ENCODE results near the gene MAPK8IP1. TPM values are rescaled to one million over a fixed set of nuclear protein-coding genes. Genes with fewer than 3 reads are reported as not detected.

The MAPK8IP1 gene
- total and polyA plus RNA-seq, 2 donors (not counting 1 experiment from before 2014, with no cell fraction given), result 2.1 to 4.0 TPM

DNA sequence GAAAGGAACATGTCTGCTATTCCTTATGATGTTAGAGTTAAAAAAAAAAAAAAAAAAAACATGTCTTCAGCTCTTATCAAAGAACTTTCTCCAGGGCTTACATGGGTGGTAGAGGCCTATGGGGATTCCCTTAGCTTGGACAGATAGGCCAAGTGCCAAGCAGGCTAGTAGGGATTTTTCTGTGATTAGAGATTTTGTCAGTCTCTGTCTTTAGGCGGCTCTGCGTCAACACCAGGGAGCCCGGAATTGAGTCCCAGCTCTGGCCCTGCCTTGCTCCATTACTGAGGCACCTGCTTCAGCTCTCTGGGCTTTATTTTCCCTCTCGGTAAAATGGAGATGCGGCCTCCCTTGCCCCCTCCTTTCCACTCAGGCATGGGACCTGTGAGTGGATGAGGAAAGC, 25.1 kb upstream of the MAPK8IP1 start:
- CTCF ChIA-PET, result interaction anchor here (0.7 to 1.4 kb wide), 5 partner anchors 11 to 135 kb away, joined by 3 to 6 read pairs (median 4); partner anchors contain the start of gene CRY2
- H3K27ac Mint-ChIP-seq, result no peak overlapping the region
- H3K4me3 Mint-ChIP-seq, result no peak overlapping the region
- WGBS (ENCODE audit: insufficient coverage), result 100% methylated on average over 3 of the region's 5 CpGs
- H3K79me2 ChIP-seq (ENCODE audit: control insufficient read depth, insufficient read depth, low read length), result peaks cover 28% of the 10 kb centered on the region
- no peaks in the 10 kb centered on the region for H3K27me3 ChIP-seq (replicated peaks in 1 of 4; ENCODE audit: control extremely low read depth in 1 of 4, control insufficient read depth in 3 of 4, insufficient read depth in 4 of 4, low read length in 3 of 4)
- no peak for DNase-seq
- POLR2A ChIA-PET, result no interaction called here
- no peaks in the 10 kb centered on the region for H3K9me3 ChIP-seq (ENCODE audit: control extremely low read depth in 1 of 3, control insufficient read depth in 2 of 3, insufficient read depth in 1 of 3, low read length in 2 of 3)
- no peak overlapping the region for H2AFZ ChIP-seq (ENCODE audit: insufficient read depth, low read depth, low read length, poor library complexity, severe bottlenecking)
- H3K4me3 ChIP-seq (ENCODE audit: control extremely low read depth in 1 of 5, extremely low read depth in 1 of 5, insufficient read depth in 1 of 5, low read depth in 2 of 5, low read length in 4 of 5), result no peak overlapping the region
- TF ChIP-seq, protein P1, sequence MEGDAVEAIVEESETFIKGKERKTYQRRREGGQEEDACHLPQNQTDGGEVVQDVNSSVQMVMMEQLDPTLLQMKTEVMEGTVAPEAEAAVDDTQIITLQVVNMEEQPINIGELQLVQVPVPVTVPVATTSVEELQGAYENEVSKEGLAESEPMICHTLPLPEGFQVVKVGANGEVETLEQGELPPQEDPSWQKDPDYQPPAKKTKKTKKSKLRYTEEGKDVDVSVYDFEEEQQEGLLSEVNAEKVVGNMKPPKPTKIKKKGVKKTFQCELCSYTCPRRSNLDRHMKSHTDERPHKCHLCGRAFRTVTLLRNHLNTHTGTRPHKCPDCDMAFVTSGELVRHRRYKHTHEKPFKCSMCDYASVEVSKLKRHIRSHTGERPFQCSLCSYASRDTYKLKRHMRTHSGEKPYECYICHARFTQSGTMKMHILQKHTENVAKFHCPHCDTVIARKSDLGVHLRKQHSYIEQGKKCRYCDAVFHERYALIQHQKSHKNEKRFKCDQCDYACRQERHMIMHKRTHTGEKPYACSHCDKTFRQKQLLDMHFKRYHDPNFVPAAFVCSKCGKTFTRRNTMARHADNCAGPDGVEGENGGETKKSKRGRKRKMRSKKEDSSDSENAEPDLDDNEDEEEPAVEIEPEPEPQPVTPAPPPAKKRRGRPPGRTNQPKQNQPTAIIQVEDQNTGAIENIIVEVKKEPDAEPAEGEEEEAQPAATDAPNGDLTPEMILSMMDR (IDR thresholded peaks at IDR 0.05), result no peak
- no peak for TF ChIP-seq EZH2 (IDR thresholded peaks at IDR 0.05; ENCODE audit: borderline replicate concordance, insufficient read depth, low read depth, low read length, poor library complexity, severe bottlenecking)
- H3K36me3 ChIP-seq (replicated peaks in 1 of 2; ENCODE audit: control extremely low read depth in 1 of 2, control insufficient read depth in 1 of 2, extremely low read depth in 1 of 2, insufficient read depth in 2 of 2, low read length in 1 of 2), result peaks cover 6 to 95% of the 10 kb centered on the region in 2 experiments
- H3K4me1 Mint-ChIP-seq, result no peaks in the 10 kb centered on the region
- ATAC-seq (ENCODE audit: low read depth), result no peak
- no peaks in the 10 kb centered on the region for H3K4me1 ChIP-seq (ENCODE audit: control insufficient read depth in 2 of 2, insufficient read depth in 2 of 2, low read length in 2 of 2)
- no peak overlapping the region for H3K27ac ChIP-seq (ENCODE audit: low read length in 2 of 2)
- H3K4me2 ChIP-seq (replicated peaks; ENCODE audit: low read depth, low read length, poor library complexity, severe bottlenecking), result no peak overlapping the region
- H3K9me3 Mint-ChIP-seq (ENCODE audit: insufficient read depth), result no peaks in the 10 kb centered on the region
- no peak overlapping the region for H3K9ac ChIP-seq (ENCODE audit: low read length)
- intact Hi-C loops (cut with micrococcal nuclease), result no loop called here
- no peaks in the 10 kb centered on the region for H3K27me3 Mint-ChIP-seq
- peaks cover 55% of the 10 kb centered on the region for H4K20me1 ChIP-seq (ENCODE audit: control insufficient read depth, insufficient read depth, low read length, poor library complexity, severe bottlenecking)

DNA sequence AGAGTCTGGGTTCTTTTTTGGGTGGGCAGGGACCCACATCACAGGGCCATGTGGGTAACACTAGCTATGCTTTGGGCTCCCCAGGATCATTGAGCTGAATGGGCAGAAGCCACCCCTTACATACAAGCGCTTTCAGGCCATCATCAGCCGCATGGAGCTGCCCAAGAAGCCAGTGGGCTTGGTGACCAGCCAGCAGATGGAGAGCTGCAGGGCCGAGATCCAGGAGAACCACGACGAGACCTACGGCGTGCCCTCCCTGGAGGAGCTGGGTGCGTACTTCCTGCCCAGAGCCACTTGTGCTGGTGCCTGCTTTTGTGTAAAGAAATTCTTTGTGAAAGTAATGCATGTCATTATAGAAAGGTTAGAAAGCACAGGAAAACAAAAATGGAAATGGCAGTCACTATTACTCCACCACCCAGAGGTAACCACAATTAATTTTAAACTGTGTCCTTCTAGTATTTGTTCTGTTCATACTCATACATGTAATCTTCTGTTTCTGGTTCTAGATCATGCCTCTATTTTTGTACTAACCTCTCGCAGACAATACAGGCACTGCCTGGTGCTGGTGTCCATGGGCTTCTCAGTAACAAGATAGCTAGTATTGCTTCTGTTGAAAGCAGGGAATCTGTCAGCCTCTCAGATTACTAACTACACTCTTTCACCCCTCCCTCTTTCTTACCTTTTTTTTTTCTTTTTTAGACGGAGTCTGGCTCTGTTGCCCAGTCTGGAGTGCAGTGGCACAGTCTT, 24.5 kb upstream of the MAPK8IP1 start:
- Mint-ChIP-seq H3K4me1 (no peaks in the 10 kb centered on the region), H3K27ac (no peak overlapping the region), H3K27me3 (no peaks in the 10 kb centered on the region), H3K9me3 (ENCODE audit: insufficient read depth) (no peaks in the 10 kb centered on the region), H3K4me3 (no peak overlapping the region)
- Histone ChIP-seq H4K20me1 (ENCODE audit: control insufficient read depth, insufficient read depth, low read length, poor library complexity, severe bottlenecking) (peaks cover 49% of the 10 kb centered on the region), H3K9ac (ENCODE audit: low read length) (no peak overlapping the region), H3K27me3 (replicated peaks in 1 of 4; ENCODE audit: control extremely low read depth in 1 of 4, control insufficient read depth in 3 of 4, insufficient read depth in 4 of 4, low read length in 3 of 4) (no peaks in the 10 kb centered on the region), H3K4me3 (ENCODE audit: control extremely low read depth in 1 of 5, extremely low read depth in 1 of 5, insufficient read depth in 1 of 5, low read depth in 2 of 5, low read length in 4 of 5) (no peak overlapping the region), H3K4me1 (ENCODE audit: control insufficient read depth in 2 of 2, insufficient read depth in 2 of 2, low read length in 2 of 2) (no peaks in the 10 kb centered on the region), H3K9me3 (ENCODE audit: control extremely low read depth in 1 of 3, control insufficient read depth in 2 of 3, insufficient read depth in 1 of 3, low read length in 2 of 3) (no peaks in the 10 kb centered on the region), H3K36me3 (replicated peaks in 1 of 2; ENCODE audit: control extremely low read depth in 1 of 2, control insufficient read depth in 1 of 2, extremely low read depth in 1 of 2, insufficient read depth in 2 of 2, low read length in 1 of 2) (peaks cover 6 to 92% of the 10 kb centered on the region in 2 experiments), H3K79me2 (ENCODE audit: control insufficient read depth, insufficient read depth, low read length) (peaks cover 23% of the 10 kb centered on the region), H2AFZ (ENCODE audit: insufficient read depth, low read depth, low read length, poor library complexity, severe bottlenecking) (no peak overlapping the region), H3K27ac (ENCODE audit: low read length in 2 of 2) (no peak overlapping the region), H3K4me2 (replicated peaks; ENCODE audit: low read depth, low read length, poor library complexity, severe bottlenecking) (no peak overlapping the region)
- intact Hi-C loops (cut with micrococcal nuclease), result no loop called here
- ATAC-seq (ENCODE audit: low read depth) (no peak), DNase-seq (no peak)
- TF ChIP-seq EZH2 (IDR thresholded peaks at IDR 0.05; ENCODE audit: borderline replicate concordance, insufficient read depth, low read depth, low read length, poor library complexity, severe bottlenecking), result no peak
- TF ChIP-seq, protein P1 (IDR thresholded peaks at IDR 0.05), result no peak
- POLR2A ChIA-PET, result no interaction called here
- CTCF ChIA-PET, result interaction anchor here (0.8 to 2.6 kb wide), 5 partner anchors 11 to 89 kb away, joined by 3 to 8 read pairs (median 4); partner anchors contain the start of gene CRY2
- 100% methylated on average over 9 of the region's 10 CpGs for WGBS (ENCODE audit: insufficient coverage)

Data from B cell (primary cell).